ENCODE results near the gene SAP30.
A peak's percentile ranks its signal among the peaks of the same experiment; 100 is the strongest.

The SAP30 gene

DNA sequence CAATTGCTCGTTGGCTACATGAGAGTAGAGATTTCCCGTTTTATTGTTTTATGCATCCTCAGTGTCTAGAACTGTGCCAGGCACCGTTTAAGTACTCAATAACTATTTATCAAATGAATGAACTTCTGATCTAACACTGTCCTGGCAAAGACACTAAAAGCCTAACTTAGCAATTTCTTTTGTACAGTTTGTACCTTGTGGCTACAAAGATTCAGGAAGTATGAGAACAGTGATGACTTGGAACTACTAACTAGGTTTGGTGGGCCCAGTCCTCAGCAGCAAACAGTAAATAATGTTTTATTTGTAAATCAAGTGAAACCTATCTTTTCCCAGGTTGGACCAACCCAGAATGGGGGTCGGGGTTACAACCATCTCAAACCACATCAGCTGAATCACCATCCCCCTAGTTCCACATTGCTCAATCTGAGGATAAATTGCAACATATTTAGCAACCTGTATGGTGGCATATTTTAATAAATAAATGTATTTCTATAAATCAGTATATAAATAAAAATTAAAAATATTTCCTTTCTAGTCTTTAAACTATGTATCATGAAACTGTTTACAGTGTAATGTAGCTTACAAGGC lies 40.4 kb downstream of the SAP30 start:
- no peak for DNase-seq (ENCODE audit: low read depth, low spot score)
- no peak overlapping the region for H3K27ac ChIP-seq

DNA sequence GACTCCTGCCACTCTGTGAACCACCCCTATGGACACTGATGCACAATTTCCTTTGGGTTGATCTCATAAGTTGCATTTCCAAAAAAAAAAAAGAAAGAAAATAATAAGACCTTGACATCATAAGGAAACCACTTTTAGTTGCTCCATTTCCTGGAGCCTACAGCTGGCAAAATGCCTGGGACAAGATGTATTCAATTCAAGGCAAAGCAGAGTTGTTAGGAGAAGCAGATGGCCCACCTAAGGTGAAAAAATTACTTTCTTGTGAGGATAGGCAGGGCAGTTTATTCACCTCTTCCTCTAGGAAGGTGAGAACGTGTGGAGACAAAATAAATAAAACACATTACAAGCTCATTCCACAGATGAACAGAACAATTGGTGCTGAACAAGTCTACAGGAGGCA lies 42.3 kb downstream of the SAP30 start:
- DNase-seq (ENCODE audit: low read depth, low spot score): no peak
- no peak overlapping the region for H3K27ac ChIP-seq

DNA sequence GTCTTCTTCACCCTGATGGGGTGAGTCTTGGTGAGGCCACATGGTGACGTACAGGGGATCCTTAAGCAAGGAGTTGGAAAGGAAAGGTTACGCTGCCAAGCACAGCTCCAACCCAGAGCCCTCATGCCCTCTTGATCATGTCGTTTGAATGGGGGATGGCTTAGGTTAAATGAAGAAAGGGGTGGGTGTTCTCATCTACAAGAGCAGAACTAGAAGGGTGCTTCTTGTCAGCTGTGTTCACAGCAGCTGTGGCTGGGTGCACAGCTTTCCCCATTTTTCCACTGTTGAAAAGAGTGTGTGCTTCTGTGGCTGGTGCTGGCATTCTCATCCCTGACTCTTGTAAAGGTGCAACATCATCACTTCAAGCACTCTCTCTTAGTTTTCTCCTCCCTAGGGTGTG lies 43.7 kb downstream of the SAP30 start:
- H3K27ac ChIP-seq: no peak overlapping the region
- DNase-seq (ENCODE audit: low read depth, low spot score): no peak

DNA sequence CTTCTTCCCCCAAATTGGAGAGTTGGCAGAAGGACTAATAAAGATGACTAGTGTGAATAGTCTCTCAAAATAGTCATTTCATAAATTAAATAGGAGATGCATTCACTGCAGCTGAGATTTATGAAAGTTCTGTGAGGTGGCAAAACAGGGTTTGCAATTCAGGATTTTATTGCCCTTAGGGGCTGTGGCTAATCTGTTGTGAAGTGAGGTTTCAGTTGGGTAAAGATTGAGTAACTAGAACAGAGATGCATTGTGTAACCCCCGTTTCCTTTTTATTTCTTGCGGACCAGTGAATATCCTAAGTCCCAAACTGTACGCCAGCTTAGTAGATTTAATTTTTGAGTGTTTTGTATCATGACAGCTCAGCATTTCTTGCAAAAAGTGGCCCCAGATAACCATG lies 44.3 kb downstream of the SAP30 start:
- DNase-seq (ENCODE audit: low read depth, low spot score): peak; percentile 8
- no peak overlapping the region for H3K27ac ChIP-seq

DNA sequence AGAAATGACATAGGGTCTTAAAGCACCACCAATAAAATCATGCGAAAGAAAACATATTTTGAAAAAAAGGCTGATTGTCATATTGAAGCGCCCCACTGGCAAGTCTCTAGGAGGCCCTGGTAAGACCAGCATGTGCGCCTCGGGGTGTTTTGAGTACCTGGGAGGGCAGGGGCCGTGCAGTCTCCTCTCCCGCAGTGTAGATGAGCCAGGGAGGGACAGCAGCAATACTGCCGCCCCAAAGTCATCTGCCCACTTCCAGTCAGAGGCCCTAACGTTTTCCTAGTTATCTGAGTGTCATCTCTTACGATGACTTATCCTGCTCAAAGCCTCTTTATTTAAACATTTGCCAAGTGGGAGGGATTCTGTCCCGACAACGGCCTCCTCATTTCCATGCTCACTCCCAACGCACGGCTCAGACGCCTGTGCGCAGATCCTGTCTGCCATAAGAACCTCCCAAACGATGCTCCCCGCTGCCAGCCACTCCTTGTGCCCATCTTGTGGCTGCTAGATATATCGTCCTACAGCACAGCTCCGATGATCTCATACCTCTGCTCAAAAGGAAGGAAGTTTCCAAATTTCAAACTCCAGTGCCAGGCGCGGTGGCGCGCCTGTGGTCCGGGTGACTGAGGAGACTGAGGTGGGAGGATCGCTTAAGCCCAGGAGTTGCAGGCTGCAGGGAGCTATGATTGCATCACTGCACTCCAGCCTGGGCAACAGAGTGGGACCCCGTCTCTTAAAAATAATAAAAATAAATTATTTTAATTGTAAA lies 45.3 kb downstream of the SAP30 start:
- DNase-seq (ENCODE audit: low read depth, low spot score): no peak
- no peak overlapping the region for H3K27ac ChIP-seq

DNA sequence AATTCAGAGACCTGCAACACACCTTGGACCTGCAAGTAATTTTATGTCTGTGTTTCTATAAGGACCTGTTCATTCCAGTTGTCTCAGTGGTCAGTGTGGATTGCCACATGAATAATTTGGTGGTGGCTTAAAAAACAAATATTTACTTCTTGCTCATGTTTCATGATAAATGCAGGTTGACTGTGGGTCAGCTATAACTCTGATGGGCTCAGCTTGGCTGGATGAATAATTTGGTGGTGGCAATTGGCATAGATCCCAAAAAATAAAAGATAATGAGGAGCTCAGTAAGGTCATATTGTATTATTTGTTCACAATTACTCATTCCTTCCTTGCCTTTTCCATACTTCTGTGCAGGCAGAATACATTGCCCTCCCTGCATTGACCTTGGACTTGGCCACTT lies 47.1 kb downstream of the SAP30 start:
- no peak for DNase-seq (ENCODE audit: low read depth, low spot score)
- H3K27ac ChIP-seq: no peak overlapping the region

DNA sequence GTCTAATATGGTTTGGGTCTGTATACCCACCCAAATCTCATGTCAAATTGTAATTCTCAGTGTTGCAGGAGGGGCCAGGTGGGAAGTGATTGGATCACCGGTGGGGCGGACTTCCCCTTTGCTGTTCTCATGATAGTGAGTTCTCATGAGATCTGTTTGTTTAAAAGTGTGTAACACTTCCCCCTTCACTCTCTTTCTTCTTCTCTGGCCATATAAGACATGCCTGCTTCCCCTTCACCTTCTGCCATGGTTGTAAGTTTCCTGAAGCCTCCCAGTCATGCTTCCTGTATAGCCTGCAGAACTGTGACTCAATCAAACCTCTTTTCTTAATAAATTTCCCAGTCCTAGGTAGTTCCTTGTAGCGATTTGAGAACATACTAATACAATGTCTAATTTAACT lies 47.9 kb downstream of the SAP30 start:
- no peak for DNase-seq (ENCODE audit: low read depth, low spot score)
- no peak overlapping the region for H3K27ac ChIP-seq

DNA sequence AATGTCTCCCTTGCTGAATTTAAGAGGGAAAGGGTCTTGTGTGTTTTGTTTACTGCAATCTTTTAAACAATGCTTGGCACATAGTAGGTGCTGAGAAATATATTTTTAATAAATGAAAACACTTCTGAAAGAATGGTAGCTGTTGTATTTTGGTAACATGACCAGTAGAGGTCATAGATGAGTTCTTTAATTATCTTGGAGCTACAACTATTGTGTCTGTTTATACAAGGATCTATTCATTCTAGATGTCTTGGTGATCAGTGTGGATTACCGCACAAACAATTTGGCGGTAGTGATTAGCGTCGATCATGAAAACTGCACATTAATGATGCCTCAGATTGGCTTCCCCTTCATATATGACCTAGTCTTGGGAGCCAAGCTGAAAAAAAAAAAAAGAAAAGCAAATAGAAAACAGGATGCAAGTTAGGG lies 49.6 kb downstream of the SAP30 start:
- DNase-seq (ENCODE audit: low read depth, low spot score): no peak
- no peak overlapping the region for H3K27ac ChIP-seq

DNA sequence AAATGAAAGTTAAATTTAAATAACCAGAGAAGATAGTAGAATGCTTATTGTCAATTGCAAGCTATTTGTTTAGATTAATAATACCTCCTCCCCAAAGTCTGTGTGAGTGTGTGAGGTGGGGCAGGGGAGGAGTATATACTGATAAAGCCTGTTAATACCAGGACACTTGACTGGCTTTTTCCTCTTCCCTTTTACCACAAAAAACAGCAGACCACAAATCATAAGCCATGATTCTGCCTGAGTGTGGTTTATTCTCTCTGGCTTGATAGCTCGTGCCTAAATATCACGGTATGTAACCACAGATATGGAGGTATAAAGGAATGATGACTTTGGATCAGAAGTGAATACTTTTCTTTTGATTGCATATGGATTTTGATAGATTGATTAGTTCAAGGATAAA lies 50.0 kb downstream of the SAP30 start:
- DNase-seq (ENCODE audit: low read depth, low spot score): no peak
- H3K27ac ChIP-seq: no peak overlapping the region

DNA sequence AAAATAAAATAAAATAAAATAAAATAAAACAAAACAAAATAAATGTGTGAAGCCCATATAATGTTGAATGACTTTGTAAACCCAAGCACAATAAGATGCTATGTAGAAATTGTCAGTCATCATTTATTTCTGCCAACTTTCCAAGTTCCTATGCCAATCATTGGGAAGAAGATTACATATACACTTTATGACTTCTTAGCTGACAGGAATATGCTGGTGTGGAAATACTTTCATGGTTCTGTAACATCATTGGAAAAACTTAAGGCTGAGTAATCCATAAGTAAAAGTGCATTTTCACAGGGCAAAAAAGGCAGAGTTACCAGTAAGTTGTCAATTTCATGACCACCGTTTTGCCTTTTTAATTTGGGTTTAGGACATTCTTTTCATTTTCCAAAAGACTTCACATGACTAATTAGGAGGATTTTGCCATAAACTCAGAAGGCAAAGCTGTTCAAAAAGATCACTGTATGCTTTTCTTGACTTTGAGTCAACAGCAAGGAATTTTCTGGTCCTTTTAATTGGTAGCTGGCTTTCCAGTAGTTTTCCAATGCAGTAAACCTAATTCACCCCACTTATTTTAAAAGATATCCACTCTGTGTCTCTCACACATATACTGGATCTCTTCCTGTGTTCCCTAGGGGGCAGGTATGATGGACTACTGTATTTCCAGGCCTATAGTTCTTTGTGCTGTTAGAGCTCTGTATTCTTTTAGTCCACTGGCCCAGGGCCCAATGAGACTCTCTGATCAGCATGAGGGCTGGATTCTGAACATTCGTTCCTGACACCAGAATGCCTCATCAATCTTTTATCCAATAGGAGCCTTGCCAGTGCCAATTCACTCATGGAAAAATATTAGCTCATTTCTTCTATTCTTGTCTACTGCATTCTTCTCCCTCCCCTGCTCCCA lies 54.4 kb downstream of the SAP30 start:
- no peak overlapping the region for H3K27ac ChIP-seq
- no peak for DNase-seq (ENCODE audit: low read depth, low spot score)

DNA sequence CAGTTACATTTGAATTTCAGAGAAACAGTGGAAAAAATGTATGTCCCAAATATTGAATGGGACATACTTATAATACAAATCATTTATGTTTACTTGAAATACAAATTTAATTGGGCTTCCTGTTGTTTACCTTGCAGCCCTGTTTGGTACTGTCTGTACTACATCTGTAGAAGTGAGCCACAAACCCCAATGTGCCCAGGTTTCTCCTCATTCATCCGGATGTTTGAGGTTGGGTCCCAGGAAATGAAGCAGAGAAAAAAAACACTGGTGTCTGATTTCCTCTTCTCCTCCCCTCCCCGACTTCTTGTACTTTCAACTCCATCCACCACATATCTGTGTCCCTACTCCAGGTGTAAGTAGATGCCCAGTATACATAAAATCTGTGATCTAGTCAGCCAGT lies 55.3 kb downstream of the SAP30 start:
- DNase-seq (ENCODE audit: low read depth, low spot score): no peak
- no peak overlapping the region for H3K27ac ChIP-seq

All from epithelial cell of prostate (primary cell).